NCI-H1417 treated with DMSO at 0.1 percent for 48 hours (cell line): ENCODE measurements around the gene SCN1B.
"Not testable (repeated sequence)": the region's sequence is repeated elsewhere in the genome, so short reads cannot be mapped to it uniquely, and the experiment has no call there.

Experiments
- DNase-seq: peaks from one replicate; lab custom pipeline; 2025; lab: John Stamatoyannopoulos, UW

SCN1B gene

GRCh38 chr19:35030257-35031071 lies at the start of gene SCN1B:
Gene SCN1B (plus strand): TSS chr19:35030470. CDS start chr19:35030821, 351 bp downstream.
- DNase-seq: no peak

GRCh38 chr19:34982275-34982674 lies 48.0 kb upstream of the SCN1B start:
- DNase-seq: no peak

- no peak for DNase-seq
Observed at GRCh38 chr19:34983786-34984185, 46.5 kb upstream of the SCN1B start.

- no peak for DNase-seq
Observed at GRCh38 chr19:34984287-34984686, 46.0 kb upstream of the SCN1B start.

GRCh38 chr19:34985249-34986022 lies 44.8 kb upstream of the SCN1B start:
- DNase-seq: no peak

- DNase-seq: no peak
Observed at GRCh38 chr19:34988119-34988518, 42.2 kb upstream of the SCN1B start.

- DNase-seq: no peak
Observed at GRCh38 chr19:34989298-34989697, 41.0 kb upstream of the SCN1B start.

- no peak for DNase-seq
Observed at GRCh38 chr19:34990578-34991192, 39.6 kb upstream of the SCN1B start.

- DNase-seq: no peak
Observed at GRCh38 chr19:34991542-34992333, 38.5 kb upstream of the SCN1B start.

- not testable (repeated sequence) for DNase-seq
Observed at GRCh38 chr19:34992582-34992981, 37.7 kb upstream of the SCN1B start.

GRCh38 chr19:34994286-34994642 lies 36.0 kb upstream of the SCN1B start:
- DNase-seq: no peak

- DNase-seq: no peak
Observed at GRCh38 chr19:34994643-34995541, 35.4 kb upstream of the SCN1B start.

GRCh38 chr19:34995551-34995950 lies 34.7 kb upstream of the SCN1B start:
- DNase-seq: no peak

GRCh38 chr19:34997071-34997617 lies 33.1 kb upstream of the SCN1B start:
- no peak for DNase-seq

GRCh38 chr19:34998224-34998623 lies 32.0 kb upstream of the SCN1B start:
- DNase-seq: not testable (repeated sequence)

GRCh38 chr19:34998777-34999497 lies 31.3 kb upstream of the SCN1B start:
- no peak for DNase-seq

- peak; percentile 31 for DNase-seq
Observed at GRCh38 chr19:34999498-35000337, 30.6 kb upstream of the SCN1B start, which contains the start of gene GRAMD1A. Gene GRAMD1A (plus strand): TSS chr19:35000323. CDS start chr19:35000479, 156 bp downstream.

GRCh38 chr19:35000338-35000646 lies 30.0 kb upstream of the SCN1B start:
- no peak for DNase-seq
